ENCODE data around the gene DNAJB14. TPM values are rescaled to one million over a fixed set of nuclear protein-coding genes. Genes with fewer than 3 reads are reported as not detected.

Gene DNAJB14
- total RNA-seq, 2 donors from 2014 or later = 32.6 to 58.2 TPM

- Histone ChIP-seq H3K27ac (no peak overlapping the region), H3K4me3 (no peak overlapping the region), H3K27me3 (replicated peaks; ENCODE audit: insufficient read depth) (no peaks in the 10 kb centered on the region), H3K36me3 (no peaks in the 10 kb centered on the region), H3K4me1 (ENCODE audit: control insufficient read depth in 1 of 2, low read depth in 2 of 2) (peaks cover 0 to 3% of the 10 kb centered on the region in 2 donors), H3K9me3 (no peaks in the 10 kb centered on the region)
- ATAC-seq (ENCODE audit: insufficient number of reproducible peaks, low FRiP score, low read depth) (no peak), DNase-seq (ENCODE audit: low spot score) (no peak)
- TF ChIP-seq CTCF (IDR thresholded peaks at IDR 0.05) = no peak
Observed at GRCh38 chr4:99861120-99861905, 85.1 kb downstream of the DNAJB14 start.

GRCh38 chr4:99860521-99860920 lies 85.9 kb downstream of the DNAJB14 start:
- no peak for ATAC-seq (ENCODE audit: insufficient number of reproducible peaks, low FRiP score, low read depth)
- peaks cover 0 to 3% of the 10 kb centered on the region in 2 donors for H3K4me1 ChIP-seq (ENCODE audit: control insufficient read depth in 1 of 2, low read depth in 2 of 2)
- no peaks in the 10 kb centered on the region for H3K27me3 ChIP-seq (replicated peaks; ENCODE audit: insufficient read depth)
- no peaks in the 10 kb centered on the region for H3K36me3 ChIP-seq
- DNase-seq (ENCODE audit: low spot score) = no peak
- no peaks in the 10 kb centered on the region for H3K9me3 ChIP-seq
- H3K27ac ChIP-seq = no peak overlapping the region
- no peak overlapping the region for H3K4me3 ChIP-seq
- TF ChIP-seq CTCF (IDR thresholded peaks at IDR 0.05) = no peak

- DNase-seq (ENCODE audit: low spot score) = no peak
- no peak for TF ChIP-seq CTCF (IDR thresholded peaks at IDR 0.05)
- Histone ChIP-seq H3K4me3 (no peak overlapping the region), H3K4me1 (ENCODE audit: control insufficient read depth in 1 of 2, low read depth in 2 of 2) (peaks cover 0 to 3% of the 10 kb centered on the region in 2 donors), H3K27ac (no peak overlapping the region), H3K36me3 (no peaks in the 10 kb centered on the region), H3K27me3 (replicated peaks; ENCODE audit: insufficient read depth) (no peaks in the 10 kb centered on the region), H3K9me3 (no peaks in the 10 kb centered on the region)
- no peak for ATAC-seq (ENCODE audit: insufficient number of reproducible peaks, low FRiP score, low read depth)
Observed at GRCh38 chr4:99859618-99860017, 86.8 kb downstream of the DNAJB14 start.

GRCh38 chr4:99857307-99857706 lies 89.1 kb downstream of the DNAJB14 start:
- Histone ChIP-seq H3K9me3 (no peaks in the 10 kb centered on the region), H3K27ac (no peak overlapping the region), H3K4me1 (ENCODE audit: control insufficient read depth in 1 of 2, low read depth in 2 of 2) (peaks cover 0 to 3% of the 10 kb centered on the region in 2 donors), H3K27me3 (replicated peaks; ENCODE audit: insufficient read depth) (no peaks in the 10 kb centered on the region), H3K36me3 (no peaks in the 10 kb centered on the region), H3K4me3 (no peak overlapping the region)
- no peak for DNase-seq (ENCODE audit: low spot score)
- no peak for ATAC-seq (ENCODE audit: insufficient number of reproducible peaks, low FRiP score, low read depth)
- TF ChIP-seq CTCF (IDR thresholded peaks at IDR 0.05) = no peak

GRCh38 chr4:99856166-99856565 lies 90.3 kb downstream of the DNAJB14 start:
- H3K9me3 ChIP-seq = no peaks in the 10 kb centered on the region
- no peak overlapping the region for H3K4me3 ChIP-seq
- no peak for DNase-seq (ENCODE audit: low spot score)
- no peaks in the 10 kb centered on the region for H3K36me3 ChIP-seq
- ATAC-seq (ENCODE audit: insufficient number of reproducible peaks, low FRiP score, low read depth) = no peak
- H3K27me3 ChIP-seq (replicated peaks; ENCODE audit: insufficient read depth) = no peaks in the 10 kb centered on the region
- peaks cover 0 to 3% of the 10 kb centered on the region in 2 donors for H3K4me1 ChIP-seq (ENCODE audit: control insufficient read depth in 1 of 2, low read depth in 2 of 2)
- H3K27ac ChIP-seq = no peak overlapping the region
- no peak for TF ChIP-seq CTCF (IDR thresholded peaks at IDR 0.05)

Data from thoracic aorta (tissue), 2 donors.